Medulla oblongata (tissue), 1 donor: ENCODE results near the gene SHE.
A peak's percentile ranks its signal among the peaks of the same experiment; 100 is the strongest.
"Not testable (repeated sequence)": the region's sequence is repeated elsewhere in the genome, so short reads cannot be mapped to it uniquely, and the experiment has no call there.

Experiments used
- DNase-seq: peaks from one replicate; pipeline ENCODE4 v3.0.0-alpha.2; 2015; ENCODE audit errors: extremely low spot score

The SHE gene

DNA sequence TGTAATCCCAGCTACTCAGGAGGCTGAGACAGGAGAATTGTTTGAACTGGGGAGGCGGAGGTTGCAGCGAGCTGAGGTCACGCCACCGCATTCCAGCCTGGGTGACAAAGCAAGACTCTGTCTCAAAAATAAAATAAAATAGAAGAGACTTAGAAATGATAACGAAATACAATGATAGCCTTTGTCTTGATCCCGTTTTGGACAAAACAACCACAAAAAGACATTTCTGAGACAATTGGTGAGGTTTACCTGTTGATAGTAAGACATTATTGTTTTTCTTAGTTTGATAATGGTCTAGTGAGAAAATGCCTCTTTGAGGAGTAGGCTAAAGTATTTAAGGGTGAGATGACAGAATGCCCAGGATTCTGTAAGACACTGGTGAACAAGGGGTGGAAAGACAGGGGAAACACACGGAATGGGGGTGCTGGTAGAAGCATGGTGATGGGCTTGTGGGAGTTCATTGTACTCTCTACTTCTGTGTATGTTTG lies 11.9 kb upstream of the SHE start:
- DNase-seq = no peak

DNA sequence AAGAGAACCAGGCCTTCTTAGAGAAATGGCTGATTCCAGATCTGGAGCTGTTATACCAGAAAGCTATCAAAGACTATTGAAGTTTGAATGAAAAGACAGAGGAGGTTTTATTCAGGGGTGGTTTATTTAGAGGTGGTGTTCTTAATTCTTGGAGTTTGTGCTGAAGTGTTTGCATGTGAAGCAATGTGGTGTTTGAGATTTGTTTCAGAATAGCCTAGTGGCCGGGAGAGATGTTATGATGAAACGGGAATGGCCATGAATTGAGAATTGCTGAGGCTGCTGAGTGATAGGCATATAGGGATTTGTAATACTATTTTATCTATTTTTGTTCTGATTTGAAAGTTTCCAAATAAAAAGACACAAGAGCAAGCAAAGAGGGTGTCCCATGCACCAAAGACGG lies 10.5 kb upstream of the SHE start:
- DNase-seq = no peak

DNA sequence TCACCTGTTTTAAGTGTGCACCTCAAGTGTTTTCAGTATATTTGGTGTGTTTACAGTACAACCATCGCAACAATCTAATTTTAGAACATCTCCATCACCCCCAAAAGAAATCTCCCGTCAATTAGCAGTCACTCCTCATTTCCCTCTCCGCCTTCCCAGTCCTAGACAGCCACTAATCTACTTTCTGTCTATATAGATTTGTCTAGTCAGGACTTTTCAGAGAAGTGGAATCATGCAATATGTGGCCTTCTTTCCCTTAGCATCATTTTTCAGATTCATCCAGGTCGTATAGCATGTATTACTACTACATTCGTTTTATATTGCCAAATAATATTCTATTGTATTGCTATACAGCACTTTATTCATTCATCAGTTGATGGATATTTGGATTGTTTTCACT lies 1.7 kb upstream of the SHE start:
- no peak for DNase-seq

DNA sequence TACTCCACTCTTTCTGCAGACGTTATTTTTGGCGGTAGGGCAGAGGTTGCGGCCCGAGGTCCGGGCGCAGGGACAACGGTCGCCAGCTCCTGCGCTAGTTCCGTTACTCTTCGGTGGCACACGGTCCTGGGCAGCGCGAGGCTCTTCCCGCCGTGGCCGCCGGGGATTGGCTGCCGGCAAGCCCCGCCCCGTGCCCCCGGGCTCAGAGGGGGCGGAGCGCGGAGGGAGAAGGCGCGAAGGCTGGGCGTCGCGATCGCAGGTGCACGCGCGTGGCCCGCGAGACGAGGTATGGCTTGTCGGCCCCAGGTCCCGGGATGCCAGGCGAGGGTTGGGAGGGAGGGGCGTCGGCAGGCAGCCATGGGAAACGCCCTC lies 518 bp upstream of the SHE start:
- no peak for DNase-seq

DNA sequence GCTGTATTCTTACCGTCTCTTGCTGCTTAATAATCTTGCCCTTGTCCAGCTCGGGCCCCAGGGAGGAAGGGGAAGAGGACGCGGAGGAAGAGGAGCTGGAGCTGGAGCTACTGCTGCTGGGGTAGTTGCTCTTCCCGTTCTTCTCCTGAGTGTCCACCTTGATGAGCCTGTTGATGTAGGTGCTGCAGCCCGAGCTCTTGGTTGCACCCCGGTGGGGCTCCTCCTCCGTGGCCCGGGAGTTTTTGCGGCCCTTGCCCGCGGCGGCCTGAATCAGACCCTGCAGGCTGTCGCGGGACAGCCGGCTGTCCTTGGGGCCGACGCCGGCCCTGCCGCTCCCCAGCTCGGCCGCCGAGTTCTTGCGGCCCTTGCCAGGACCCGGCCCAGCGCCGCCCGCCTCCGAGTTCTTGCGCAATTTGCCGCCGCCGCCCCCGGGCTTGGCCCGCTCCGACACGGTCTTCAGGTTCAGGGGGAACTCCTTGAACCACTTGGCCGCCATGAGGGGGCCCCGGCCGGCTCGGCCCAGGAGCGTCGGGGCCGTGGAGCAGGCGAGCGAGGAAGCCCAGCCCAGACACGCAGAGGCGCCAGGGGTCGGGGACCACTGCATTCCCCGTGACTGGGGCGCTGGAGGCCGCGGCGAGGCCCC lies 668 bp downstream of the SHE start:
- no peak for DNase-seq

DNA sequence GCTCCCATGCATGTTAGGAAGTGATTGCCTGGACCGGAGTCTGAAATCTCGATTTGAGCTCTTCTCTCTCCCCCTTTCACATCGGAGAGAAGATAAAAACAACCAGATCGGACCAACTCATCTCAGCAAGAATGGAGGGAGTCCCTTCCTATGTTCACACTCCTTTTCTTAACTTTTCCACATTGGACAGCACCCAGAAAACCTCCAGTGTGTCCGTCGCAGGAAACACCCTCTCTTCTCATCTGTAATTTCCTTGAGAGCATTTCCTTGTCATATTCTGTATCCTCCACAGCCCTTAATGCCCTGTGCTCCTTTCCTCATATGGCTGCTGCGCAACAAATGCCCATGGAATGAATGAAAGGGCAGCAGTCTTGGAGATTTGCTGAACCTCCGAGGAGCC lies 1.7 kb downstream of the SHE start:
- DNase-seq = no peak

DNA sequence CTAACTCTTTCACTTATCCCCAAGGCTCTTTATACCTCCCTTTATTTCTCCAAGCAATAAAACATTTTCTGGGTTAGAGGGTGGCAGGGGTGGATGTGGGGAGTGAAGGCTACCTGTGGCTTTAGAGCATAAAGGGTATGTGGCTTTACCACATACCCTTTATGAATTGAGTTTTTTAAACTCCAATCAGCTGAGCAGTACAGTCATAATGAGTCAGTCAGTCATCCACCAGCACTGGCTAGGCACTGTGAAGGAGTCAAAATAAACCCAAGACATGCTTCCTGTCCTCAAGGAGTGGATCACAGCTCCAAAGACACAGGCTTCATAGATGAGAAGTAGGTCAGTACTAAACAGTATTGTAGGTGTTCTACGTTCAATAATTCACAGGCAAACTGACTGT lies 2.8 kb downstream of the SHE start:
- no peak for DNase-seq

DNA sequence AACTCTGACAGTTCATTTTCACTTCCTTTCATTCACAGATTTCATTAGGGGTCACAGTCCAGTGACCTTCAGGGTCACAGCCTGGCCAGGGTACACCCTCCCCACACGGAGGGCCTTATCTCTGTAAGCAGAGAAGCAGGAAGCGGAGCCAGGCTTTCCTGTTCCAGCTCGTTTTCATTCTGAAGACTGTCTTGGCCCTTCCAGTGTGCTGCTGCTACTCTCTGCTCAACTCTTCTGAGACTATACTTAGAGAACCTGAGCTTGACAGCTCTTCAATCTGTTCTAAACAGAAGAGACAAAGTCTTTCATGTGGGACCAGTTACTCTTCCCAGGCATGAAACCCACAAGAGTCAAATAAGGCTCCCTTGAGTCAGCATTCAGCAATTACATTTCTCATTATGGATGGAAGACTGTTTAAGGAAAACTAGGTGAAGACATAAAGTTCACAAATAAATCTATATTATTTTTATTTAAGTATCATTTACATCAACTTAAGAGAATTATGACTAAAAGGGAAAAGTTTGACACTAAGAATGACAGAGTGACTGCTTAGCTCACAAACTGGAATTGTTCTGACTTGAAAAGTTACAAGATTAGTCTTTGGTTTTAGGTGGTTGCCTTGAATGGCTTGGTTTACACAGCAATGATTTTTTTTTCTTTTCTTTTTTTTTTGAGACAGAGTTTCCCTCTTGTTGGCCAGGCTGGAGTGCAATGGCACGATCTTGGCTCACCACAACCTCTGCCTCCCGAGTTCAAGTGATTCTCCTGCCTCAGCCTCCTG lies 5.0 kb downstream of the SHE start:
- no peak for DNase-seq

DNA sequence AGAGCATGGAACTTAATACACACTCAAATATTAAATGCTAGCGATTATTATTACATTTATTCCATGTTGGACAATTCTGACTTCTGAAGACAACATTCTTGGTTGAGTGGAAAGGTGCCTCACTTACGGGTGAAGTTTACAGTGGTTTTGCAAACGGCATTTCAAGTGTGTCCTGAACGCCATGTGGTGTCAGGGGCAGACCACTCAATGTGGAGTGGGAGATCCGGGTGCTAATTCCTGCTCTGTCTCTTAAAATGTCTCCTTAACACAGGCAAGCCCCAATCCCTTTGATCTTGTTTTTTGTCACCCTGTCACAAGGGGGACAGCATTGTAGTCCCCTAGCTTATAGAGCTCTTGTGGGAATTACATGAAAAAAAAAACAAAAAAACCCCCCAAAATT lies 5.8 kb downstream of the SHE start:
- no peak for DNase-seq

DNA sequence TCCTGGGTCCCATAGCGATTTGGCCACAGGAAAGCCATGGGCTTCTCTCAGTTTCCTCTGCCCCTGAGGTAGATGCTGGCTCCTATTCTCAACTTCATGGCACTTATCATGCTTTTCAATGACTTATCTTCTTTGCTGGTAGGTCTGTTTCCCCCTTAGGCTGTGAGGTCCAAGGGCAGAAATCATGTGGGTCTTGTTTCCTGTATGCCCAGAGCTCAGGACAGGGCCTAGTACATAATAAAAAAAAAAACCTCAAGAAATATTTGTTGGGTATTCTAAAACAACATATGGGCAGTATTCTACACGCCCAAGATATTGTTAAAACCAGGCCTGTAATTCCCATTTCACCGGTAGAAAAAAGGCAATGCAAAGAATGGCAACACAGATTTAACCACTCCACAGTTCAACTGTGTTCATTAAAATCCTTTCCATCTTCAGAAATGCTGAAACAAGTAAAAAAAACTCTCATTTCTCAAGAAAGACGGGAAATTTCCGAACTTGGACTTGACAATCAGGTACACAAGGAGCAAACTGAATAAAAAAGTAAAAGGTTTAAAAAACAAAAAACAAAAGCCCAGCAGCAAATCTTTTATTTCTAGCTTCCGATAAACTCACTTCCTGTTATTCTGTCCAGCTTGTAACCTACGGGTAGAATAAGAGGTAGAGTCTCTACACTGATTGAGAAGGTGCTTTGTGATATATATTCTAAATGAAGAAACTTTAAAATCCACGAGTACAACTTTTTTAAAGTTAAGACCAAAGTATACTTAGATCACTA lies 6.5 kb downstream of the SHE start:
- no peak for DNase-seq

DNA sequence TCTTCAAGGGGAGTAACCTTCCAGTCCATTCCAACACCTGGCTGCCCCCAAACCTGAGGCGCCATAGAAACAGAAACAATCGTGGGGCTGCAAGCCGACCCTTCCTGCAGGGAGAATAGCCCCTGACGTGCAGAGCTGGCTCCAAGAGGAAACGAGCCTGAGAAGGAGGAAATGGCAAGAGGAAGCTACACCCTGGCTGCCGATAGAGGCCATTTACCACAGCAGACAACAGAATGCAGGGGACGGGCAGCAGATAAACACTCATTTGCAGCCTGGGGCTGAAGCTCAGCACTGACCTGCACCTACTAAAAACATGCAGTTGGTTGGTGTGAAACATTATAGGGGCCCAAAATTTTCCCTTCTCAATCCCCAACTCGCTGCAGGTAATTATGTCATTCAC lies 8.9 kb downstream of the SHE start:
- peak; percentile 62 for DNase-seq

DNA sequence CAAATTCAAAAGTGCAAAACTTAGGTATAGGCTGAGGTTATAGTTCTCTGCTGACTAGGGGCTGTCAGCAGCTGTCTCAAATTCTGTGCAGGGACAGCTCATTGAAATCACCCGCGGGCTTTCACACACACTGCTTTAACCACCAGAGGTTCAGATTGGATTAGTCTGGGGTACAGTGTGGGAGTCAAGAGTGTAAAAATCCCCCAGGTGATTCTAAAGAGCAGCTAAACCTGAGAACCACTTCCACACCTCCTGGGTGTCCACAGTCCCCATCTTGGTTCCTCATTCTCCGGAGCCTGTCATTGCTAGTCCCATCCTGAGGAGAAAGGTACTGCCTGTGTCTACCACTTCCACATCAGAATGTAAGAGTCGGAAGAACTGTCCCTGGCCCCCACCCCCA lies 10.1 kb downstream of the SHE start:
- no peak for DNase-seq

DNA sequence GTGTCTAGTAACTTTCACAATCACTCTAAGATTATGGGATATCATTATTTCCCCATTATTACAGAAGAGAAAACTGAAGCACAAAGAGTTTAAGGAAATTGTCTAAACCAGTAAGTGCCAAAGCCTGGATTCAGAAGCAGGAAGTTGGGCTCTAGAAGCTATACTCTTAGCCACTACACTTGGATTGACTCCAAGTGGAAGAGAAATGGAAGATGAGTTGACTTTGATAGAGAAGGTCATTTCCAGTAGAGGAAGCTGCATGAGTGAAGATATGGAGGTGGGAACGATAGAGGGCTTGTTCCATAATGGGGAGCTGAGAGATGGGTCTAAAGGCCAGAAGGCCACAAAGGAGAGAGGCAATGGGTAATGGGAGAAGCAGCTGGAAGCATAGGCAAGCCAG lies 11.9 kb downstream of the SHE start:
- no peak for DNase-seq

DNA sequence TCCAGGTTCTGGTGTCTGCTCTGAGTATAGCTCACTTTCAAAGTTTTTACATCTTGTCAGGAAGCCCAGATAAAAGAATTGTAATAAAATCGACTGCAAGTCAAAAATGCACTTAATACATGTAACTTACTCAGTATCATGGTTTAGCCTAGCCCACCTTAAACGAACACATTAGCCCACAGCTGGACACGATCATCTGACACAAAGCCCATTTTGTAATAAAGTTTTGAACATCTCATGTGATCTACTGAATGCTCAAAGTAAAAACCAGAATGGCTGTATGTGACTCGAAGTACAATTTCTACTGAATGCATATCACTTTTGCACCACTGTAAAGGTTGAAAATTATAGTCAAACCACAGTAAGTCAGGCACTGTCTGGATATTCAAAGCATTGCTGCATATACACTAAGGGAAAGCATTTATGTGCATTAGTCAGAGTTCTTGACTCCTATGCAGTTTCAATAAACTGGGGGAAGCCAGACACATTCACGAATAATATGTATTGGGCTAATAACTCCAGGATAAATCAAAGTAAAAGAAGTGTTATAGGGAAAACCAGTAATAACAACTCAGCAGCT lies 12.4 kb downstream of the SHE start:
- DNase-seq = no peak

DNA sequence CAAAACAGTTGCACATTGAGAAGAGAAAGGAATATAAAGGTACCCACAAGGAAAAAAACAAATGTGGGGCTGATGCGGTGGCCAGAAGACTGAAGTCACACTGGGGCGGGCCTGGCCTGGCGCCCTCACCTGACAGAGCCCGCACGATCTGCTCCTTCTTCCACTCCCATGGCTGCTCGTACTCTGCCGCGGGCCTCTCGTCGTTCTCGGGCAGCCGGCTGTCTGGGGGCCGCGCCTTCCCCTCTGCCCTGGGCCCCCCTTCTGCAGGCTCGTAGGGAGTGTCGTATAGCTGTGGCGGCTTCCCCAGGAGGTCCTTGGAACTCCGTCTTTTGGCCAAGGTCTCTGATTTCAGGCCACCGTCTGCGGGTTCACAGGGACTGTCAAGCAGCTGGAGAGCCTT lies 13.3 kb downstream of the SHE start:
- DNase-seq = no peak

DNA sequence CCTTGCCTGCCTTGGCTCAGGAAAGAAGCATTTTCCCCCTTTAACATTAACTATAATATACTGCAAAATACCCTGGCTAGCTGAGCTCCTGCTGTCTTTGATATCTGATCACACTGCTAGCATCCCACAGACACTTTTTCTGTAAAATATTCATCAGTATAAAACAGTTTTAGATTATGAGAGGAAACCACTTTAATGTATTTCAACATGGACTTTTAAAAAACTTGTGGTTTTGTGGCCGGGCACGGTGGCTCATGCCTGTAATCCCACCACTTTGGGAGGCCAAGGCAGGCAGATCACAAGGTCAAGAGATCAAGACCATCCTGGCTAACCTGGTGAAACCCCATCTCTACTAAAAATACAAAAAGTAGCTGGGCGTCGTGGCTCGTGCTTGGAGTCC lies 15.5 kb downstream of the SHE start:
- DNase-seq = not testable (repeated sequence)

DNA sequence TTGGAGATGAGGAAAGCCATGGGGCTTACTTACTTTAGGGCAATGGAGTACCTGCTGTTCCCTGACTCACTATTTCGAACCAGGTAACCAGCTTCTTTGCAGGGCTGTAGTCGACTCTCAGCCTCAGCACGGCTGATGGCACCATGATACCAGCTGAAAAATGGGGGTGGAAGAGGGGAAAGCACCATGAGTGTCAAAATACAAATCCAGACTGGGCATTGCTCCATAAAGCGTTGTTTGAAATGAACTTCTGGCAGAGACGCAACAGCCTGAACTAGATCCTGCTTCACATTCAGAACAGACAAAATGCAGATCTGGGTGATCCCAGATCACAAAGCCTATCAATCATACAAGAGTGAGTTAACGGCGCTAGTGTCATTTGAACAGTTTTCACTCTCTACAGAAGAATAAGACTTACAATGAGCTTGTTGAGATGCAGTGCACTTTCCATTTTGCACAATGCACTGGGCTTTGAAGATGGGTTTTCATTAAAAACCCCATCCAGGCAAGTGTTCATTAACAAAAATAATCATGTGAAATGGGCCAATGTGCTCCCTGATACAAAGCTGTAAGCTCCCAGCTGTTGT lies 16.2 kb downstream of the SHE start:
- DNase-seq = no peak

DNA sequence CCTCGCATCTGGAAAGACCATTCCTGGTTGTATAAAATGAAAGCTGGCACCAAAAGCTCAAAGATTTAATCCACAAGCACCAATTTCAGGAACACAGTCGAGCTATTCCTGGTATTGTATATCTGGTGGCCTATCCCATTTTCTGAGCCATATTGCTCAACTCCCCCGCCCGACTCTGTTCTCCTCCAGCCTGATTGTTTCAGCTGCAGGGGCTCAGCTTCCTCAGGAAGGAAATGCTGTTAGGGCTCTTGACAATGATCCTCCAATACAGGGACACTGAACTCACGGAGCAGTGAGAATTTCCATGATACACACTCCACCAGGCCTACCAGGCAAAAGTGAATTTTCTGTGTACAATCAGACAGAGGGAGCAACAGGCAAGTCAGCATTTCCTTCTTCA lies 17.1 kb downstream of the SHE start:
- DNase-seq = no peak

DNA sequence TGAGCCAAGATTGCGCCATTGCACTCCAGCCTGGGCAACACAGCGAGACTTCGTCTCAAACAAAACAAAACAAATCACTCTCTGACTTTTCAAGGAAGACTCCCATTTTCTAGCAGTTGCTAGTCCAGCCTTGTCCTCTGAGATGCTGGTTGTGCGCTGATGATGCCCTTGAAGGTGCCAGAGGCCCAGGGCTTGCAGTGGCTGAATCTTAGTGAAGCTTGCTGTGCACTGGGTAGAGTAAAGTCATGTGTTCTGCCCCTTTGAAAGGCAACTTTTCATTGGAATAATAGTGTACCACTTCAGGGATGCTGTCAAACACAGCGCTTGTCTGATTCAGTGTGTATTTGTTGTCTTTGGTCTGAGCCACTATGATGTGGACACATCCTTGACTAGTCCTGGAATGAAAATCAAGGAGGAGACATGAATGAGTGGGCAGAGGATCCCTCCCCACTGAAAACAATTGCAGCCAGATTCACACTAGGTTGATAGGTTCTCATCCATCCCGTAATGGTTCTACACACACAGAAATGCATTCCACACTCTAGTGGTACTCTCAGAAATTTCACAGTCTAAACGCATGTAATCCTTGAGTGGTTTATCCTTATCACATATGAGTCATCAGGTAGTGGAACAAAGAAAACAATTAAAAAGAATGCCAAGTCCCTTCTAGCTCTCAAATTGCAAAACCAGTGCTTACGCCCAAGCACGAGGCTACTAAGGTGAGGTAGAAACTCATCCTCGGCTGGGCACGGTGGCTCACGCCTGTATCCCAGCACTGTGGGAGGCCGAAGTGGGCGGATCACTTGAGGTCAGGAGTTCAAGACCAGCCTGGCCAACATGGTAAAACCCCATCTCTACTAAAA lies 18.0 kb downstream of the SHE start:
- no peak for DNase-seq

DNA sequence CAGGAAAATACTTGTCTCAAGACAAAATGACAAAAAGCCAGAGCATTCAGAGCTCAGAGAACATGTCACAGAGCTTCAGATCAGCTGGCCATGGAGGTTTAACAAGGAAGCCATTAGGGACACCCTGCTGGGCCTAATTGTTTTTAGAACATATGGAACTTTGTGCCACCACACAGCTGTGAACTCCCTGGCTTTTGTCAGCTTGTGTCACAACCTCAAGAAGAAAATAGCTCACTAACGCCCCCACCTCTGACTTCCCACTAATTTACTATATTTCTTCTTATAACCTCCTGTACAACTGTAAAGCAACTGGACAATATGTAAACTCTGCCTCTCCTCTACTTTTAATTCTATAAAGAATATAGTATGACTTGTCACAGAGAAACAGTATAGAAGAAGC lies 21.2 kb downstream of the SHE start:
- no peak for DNase-seq

DNA sequence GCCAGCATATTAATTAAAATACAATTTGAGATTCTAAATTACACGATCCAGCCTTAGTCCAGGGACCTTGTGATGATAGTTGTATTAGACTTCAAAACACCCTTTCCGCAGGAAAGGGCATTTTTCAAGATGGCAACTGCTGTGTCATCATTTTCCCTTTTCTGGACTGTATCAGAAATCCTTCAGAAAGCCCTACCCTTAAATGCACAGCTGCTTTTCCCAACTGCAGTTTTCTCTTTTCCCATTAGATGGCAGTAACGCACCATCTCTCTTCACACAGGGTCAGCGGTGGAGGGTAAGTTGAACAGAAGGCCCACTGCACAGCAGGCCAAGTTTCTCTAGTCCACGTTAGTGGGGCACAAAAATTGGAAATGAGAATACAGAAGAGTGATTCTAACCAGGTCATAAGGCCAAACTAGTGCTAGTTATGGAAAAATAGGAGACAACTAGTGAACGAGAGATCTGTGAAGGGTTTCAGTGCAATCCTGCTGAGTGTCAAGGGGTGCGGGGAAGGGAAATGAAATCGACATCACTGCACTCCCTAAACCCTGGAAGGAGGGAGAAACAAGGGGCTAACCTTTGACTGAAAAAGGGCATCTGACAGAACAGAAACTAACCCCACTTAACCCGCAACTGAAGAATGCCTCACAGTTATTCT lies 22.3 kb downstream of the SHE start:
- peak; percentile 96 for DNase-seq
